Prostate gland (tissue), 2 donors: ENCODE results near the gene GSTT2.
"Not testable (repeated sequence)": the region's sequence is repeated elsewhere in the genome, so short reads cannot be mapped to it uniquely, and the experiment has no call there.

ENCODE experiments used
- POLR2AphosphoS5 ChIP-seq: sonication (generic); formaldehyde crosslinking; IDR thresholded peaks from one replicate; pipeline ENCODE4 v1.6.1; 2017; ENCODE audit warnings: antibody characterized with exemption
- TF ChIP-seq, protein P1 (sequence below), 4 experiments: fragments of 200-600 bp in 2 of 4; fragments of 450-650 bp in 2 of 4; sonication (generic) in 2 of 4; IDR thresholded peaks; 1 replicate in 3 of 4; 2 replicates in 1 of 4; pipeline ENCODE4 v1.5.1; 2016 to 2019; ENCODE audit warnings: antibody characterized with exemption in 4 of 4, mild to moderate bottlenecking in 2 of 4, moderate library complexity in 2 of 4

DNA sequence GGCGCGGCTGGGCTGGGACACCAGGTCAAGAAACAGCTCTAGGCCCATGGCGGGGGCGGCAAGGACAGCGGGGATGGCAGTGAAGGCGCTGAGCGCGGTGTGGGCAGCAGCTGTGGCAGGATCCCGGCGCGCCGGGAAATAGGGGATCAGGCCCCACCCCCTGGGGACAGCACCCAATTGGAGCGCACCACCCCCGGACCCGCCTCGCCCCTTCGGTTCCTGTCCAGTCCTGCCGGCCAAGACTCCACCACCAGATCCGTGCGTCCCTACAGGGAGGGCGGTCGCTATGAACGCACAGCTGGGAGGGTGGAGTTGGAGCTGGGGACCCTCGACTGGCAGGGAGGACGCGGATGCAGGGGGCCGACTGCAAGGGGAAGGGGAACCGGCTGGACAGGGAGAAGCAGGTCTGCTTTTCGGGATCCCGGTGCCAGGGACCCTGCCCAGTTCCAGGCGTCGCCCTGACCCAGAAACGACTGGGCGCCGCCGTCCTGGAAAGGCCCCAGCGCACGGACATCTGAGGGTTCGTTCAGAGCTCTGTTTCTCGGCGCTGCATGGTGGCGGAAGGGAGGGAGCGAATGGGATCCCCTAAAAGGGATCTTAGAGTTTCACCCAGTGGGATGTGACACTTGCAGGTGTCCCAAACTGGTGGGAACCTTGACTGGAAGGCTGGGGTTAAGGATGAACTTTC lies 18.7 kb upstream of the GSTT2 start, which contains the start of gene GSTT2B:
- TF ChIP-seq, protein P1, sequence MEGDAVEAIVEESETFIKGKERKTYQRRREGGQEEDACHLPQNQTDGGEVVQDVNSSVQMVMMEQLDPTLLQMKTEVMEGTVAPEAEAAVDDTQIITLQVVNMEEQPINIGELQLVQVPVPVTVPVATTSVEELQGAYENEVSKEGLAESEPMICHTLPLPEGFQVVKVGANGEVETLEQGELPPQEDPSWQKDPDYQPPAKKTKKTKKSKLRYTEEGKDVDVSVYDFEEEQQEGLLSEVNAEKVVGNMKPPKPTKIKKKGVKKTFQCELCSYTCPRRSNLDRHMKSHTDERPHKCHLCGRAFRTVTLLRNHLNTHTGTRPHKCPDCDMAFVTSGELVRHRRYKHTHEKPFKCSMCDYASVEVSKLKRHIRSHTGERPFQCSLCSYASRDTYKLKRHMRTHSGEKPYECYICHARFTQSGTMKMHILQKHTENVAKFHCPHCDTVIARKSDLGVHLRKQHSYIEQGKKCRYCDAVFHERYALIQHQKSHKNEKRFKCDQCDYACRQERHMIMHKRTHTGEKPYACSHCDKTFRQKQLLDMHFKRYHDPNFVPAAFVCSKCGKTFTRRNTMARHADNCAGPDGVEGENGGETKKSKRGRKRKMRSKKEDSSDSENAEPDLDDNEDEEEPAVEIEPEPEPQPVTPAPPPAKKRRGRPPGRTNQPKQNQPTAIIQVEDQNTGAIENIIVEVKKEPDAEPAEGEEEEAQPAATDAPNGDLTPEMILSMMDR (IDR thresholded peaks at IDR 0.05) = not testable (repeated sequence)
- TF ChIP-seq POLR2AphosphoS5 = not testable (repeated sequence)
